Neural cell (in vitro differentiated cells): ENCODE measurements around the gene OTOP3. TPM values are rescaled to one million over a fixed set of nuclear protein-coding genes. Genes with fewer than 3 reads are reported as not detected.

Experiments
- H2AFZ ChIP-seq: fragments of 200-600, 300-800 bp; sonication (generic), shearing (Covaris generic); 2 replicates; pipeline ENCODE4 v1.6.0; 2014; ENCODE audit warnings: low read depth, mild to moderate bottlenecking, antibody characterized with exemption, low read length, moderate library complexity
- H3F3A ChIP-seq: fragments of 200-600 bp; shearing (Covaris generic); 2 replicates; pipeline ENCODE4 v1.6.1; 2016; ENCODE audit warnings: mild to moderate bottlenecking, moderate library complexity, mixed read lengths, antibody characterized with exemption, low read length; ENCODE audit not compliant: insufficient read depth, poor library complexity, severe bottlenecking
- H3K27ac ChIP-seq: fragments of 200-600, 300-800 bp; sonication (generic), shearing (Covaris generic); 2 replicates; pipeline ENCODE4 v1.5.1; 2014; ENCODE audit warnings: mild to moderate bottlenecking, low read length, moderate library complexity
- H3K27me3 ChIP-seq: fragments of 300-800, 200-600 bp; sonication (generic), shearing (Covaris generic); 2 replicates; pipeline ENCODE4 v1.6.0; 2014; ENCODE audit warnings: mild to moderate bottlenecking, low read depth, low read length, moderate library complexity; ENCODE audit not compliant: insufficient read depth
- H3K36me3 ChIP-seq: fragments of 300-800, 200-600 bp; sonication (generic), shearing (Covaris generic); 2 replicates; pipeline ENCODE4 v1.5.1; 2014; ENCODE audit warnings: mild to moderate bottlenecking, antibody characterized with exemption, low read length, moderate library complexity; ENCODE audit not compliant: insufficient read depth
- H3K4me2 ChIP-seq: fragments of 300-800, 200-600 bp; sonication (generic), shearing (Covaris generic); 2 replicates; pipeline ENCODE4 v1.6.0; 2014; ENCODE audit warnings: mild to moderate bottlenecking, low read length
- H3K4me3 ChIP-seq: fragments of 300-800, 200-600 bp; sonication (generic), shearing (Covaris generic); 2 replicates; pipeline ENCODE4 v1.5.1; 2014; ENCODE audit warnings: mild to moderate bottlenecking, low read length, moderate library complexity
- H3K79me2 ChIP-seq: fragments of 200-600 bp; shearing (Covaris generic); replicated peaks from 2 replicates; pipeline ENCODE4 v1.6.0; 2014; ENCODE audit warnings: mild to moderate bottlenecking, low read length, moderate library complexity; ENCODE audit not compliant: insufficient read depth
- H3K9ac ChIP-seq: fragments of 300-800, 200-600 bp; sonication (generic), shearing (Covaris generic); 2 replicates; pipeline ENCODE4 v1.6.1; 2016; ENCODE audit warnings: mild to moderate bottlenecking, low read length, mixed read lengths
- H3K9me2 ChIP-seq: fragments of 200-600 bp; shearing (Covaris generic); 2 replicates; pipeline ENCODE4 v1.6.1; 2016; ENCODE audit warnings: mild to moderate bottlenecking, low read length, mixed read lengths; ENCODE audit not compliant: insufficient read depth
- H3K9me3 ChIP-seq: fragments of 200-600, 300-800 bp; sonication (generic), shearing (Covaris generic); 2 replicates; pipeline ENCODE4 v1.6.1; 2016; ENCODE audit warnings: mild to moderate bottlenecking, mixed run types, low read length, moderate library complexity, mixed read lengths
- H4K20me1 ChIP-seq: fragments of 200-600 bp; shearing (Covaris generic); 2 replicates; pipeline ENCODE4 v1.6.1; 2016; ENCODE audit warnings: mild to moderate bottlenecking, mixed run types; ENCODE audit not compliant: insufficient read depth
- EP300 ChIP-seq: fragments of 450-650 bp; conservative IDR thresholded peaks from 2 replicates; pipeline ENCODE4 v1.6.1; 2014; ENCODE audit warnings: antibody characterized with exemption, mild to moderate bottlenecking, moderate library complexity; ENCODE audit not compliant: poor library complexity, severe bottlenecking
- EZH2 ChIP-seq: fragments of 200-600, 300-800 bp; shearing (Covaris generic), sonication (generic); IDR thresholded peaks from 2 replicates; pipeline ENCODE4 v1.6.1; 2014; ENCODE audit warnings: antibody characterized with exemption, low read length, borderline replicate concordance, mild to moderate bottlenecking; ENCODE audit not compliant: insufficient read depth, poor library complexity, severe bottlenecking
- MXI1 ChIP-seq: fragments of 450-650 bp; conservative IDR thresholded peaks from 2 replicates; pipeline ENCODE4 v1.6.1; 2014; ENCODE audit warnings: antibody characterized with exemption, mild to moderate bottlenecking; ENCODE audit not compliant: poor library complexity, severe bottlenecking
- POLR2AphosphoS5 ChIP-seq: IDR thresholded peaks from 2 replicates; pipeline ENCODE4 v1.6.1; 2012
- RAD21 ChIP-seq: fragments of 450-650 bp; conservative IDR thresholded peaks from 2 replicates; pipeline ENCODE4 v1.6.1; 2014; ENCODE audit warnings: antibody characterized with exemption, mild to moderate bottlenecking, moderate library complexity
- SMC3 ChIP-seq: fragments of 450-650 bp; conservative IDR thresholded peaks from 2 replicates; pipeline ENCODE4 v1.6.1; 2014; ENCODE audit warnings: antibody characterized with exemption, mild to moderate bottlenecking, moderate library complexity; ENCODE audit not compliant: poor library complexity
- TAF1 ChIP-seq: IDR thresholded peaks from 2 replicates; pipeline ENCODE4 v1.6.1; 2012; ENCODE audit warnings: low read depth
- polyA plus RNA-seq: library from polyadenylated mRNA; depleted of rRNA; stranded (reverse); fragments of >200 nt; gene quantifications from 2 replicates; pipeline ENCODE4 v1.2.3, GENCODE V29; 2014
- TF ChIP-seq, protein P1 (sequence below): fragments of 450-650 bp; IDR thresholded peaks from 2 replicates; pipeline ENCODE4 v1.5.1; 2014; ENCODE audit warnings: antibody characterized with exemption, mild to moderate bottlenecking, moderate library complexity; ENCODE audit not compliant: poor library complexity, severe bottlenecking
- TF ChIP-seq, protein P2 (sequence below): IDR thresholded peaks from 2 replicates; pipeline ENCODE4 v1.6.1; 2012; ENCODE audit warnings: borderline replicate concordance

The OTOP3 gene
- polyA plus RNA-seq, 1 donor from 2014 or later, result not detected

DNA sequence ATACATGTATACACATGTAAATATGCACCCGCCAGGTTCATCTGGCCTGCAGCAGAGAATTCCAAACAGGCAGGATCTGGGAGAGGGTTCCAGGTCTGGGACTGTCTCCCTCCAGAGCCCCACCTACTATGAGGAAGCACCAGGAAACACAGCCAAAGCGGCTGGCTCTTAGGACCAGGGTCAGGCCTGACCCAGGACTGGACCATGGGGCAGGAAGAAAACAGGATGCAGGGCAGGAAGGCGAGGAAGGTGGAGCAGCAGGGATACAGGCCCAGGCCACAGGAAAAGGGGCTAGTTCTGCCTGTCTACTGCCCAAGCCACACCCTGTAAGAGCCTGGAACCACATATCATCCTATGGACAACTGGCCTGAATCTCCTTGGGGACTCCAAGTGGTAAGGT, 34.7 kb downstream of the OTOP3 start:
- H3K4me3 ChIP-seq, result peak overlapping the region; percentile 96
- no peaks in the 10 kb centered on the region for H3F3A ChIP-seq
- H2AFZ ChIP-seq, result no peak overlapping the region
- H3K9me3 ChIP-seq, result no peaks in the 10 kb centered on the region
- no peak overlapping the region for H3K27ac ChIP-seq
- H3K36me3 ChIP-seq, result no peaks in the 10 kb centered on the region
- H3K9ac ChIP-seq, result no peak overlapping the region
- peaks cover 5% of the 10 kb centered on the region for H3K79me2 ChIP-seq
- no peaks in the 10 kb centered on the region for H4K20me1 ChIP-seq
- H3K9me2 ChIP-seq, result no peaks in the 10 kb centered on the region
- no peak for TF ChIP-seq MXI1
- no peak for TF ChIP-seq EP300
- TF ChIP-seq EZH2, result no peak
- TF ChIP-seq POLR2AphosphoS5, result no peak
- TF ChIP-seq SMC3, result no peak
- no peak for TF ChIP-seq RAD21
- H3K4me2 ChIP-seq, result no peak overlapping the region
- H3K27me3 ChIP-seq, result peaks cover 8% of the 10 kb centered on the region

DNA sequence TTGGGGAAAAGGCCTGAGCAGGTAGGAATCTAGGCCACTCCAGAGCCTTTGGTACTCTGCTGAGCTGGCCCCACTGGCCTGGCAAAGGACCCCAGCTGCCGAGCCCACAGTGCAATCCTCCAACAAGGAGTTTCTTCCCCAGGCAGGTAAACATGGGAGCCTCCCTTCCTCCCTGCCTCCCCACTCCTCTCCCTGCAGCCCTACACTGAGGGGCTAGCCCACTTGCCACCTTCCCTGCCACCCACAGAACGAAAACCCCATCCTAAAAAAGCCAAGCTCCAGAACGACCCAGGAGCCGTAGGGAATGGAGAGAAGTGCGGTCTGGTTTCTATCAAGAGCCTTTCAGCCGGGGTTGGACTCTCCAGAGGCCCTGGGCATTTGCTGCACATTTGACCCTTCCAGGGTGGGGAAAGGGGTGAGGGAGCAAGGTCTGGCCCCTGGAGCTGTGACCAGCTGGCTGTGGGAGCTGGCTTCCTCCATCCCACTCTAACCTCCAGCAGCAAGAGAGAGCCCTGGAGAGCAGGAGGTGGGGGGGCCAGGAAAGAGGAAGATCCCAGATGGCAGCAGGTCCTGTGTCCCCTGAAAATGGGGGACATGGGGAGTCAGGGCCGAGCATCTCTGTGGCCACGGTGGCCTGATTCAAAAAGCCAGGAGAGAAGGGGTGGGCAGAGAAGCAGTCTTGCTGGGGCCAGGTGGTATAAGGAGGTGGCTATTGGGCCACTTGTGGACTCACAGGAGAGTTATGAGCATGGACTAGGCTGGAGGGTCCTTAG, 35.6 kb downstream of the OTOP3 start:
- Histone ChIP-seq H3K9me2 (no peaks in the 10 kb centered on the region), H3K27ac (no peak overlapping the region), H3K4me2 (peak overlapping the region; percentile 81), H3F3A (no peaks in the 10 kb centered on the region), H3K27me3 (peaks cover 8% of the 10 kb centered on the region), H3K36me3 (no peaks in the 10 kb centered on the region), H3K9me3 (no peaks in the 10 kb centered on the region), H3K4me3 (peak overlapping the region; percentile 96), H2AFZ (no peak overlapping the region), H4K20me1 (no peaks in the 10 kb centered on the region), H3K79me2 (peaks cover 5% of the 10 kb centered on the region), H3K9ac (peak overlapping the region; percentile 83)
- TF ChIP-seq RAD21 (no peak), TAF1 (no peak), EP300 (no peak)
- TF ChIP-seq, protein P1, sequence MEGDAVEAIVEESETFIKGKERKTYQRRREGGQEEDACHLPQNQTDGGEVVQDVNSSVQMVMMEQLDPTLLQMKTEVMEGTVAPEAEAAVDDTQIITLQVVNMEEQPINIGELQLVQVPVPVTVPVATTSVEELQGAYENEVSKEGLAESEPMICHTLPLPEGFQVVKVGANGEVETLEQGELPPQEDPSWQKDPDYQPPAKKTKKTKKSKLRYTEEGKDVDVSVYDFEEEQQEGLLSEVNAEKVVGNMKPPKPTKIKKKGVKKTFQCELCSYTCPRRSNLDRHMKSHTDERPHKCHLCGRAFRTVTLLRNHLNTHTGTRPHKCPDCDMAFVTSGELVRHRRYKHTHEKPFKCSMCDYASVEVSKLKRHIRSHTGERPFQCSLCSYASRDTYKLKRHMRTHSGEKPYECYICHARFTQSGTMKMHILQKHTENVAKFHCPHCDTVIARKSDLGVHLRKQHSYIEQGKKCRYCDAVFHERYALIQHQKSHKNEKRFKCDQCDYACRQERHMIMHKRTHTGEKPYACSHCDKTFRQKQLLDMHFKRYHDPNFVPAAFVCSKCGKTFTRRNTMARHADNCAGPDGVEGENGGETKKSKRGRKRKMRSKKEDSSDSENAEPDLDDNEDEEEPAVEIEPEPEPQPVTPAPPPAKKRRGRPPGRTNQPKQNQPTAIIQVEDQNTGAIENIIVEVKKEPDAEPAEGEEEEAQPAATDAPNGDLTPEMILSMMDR, result no peak
- TF ChIP-seq, protein P2, sequence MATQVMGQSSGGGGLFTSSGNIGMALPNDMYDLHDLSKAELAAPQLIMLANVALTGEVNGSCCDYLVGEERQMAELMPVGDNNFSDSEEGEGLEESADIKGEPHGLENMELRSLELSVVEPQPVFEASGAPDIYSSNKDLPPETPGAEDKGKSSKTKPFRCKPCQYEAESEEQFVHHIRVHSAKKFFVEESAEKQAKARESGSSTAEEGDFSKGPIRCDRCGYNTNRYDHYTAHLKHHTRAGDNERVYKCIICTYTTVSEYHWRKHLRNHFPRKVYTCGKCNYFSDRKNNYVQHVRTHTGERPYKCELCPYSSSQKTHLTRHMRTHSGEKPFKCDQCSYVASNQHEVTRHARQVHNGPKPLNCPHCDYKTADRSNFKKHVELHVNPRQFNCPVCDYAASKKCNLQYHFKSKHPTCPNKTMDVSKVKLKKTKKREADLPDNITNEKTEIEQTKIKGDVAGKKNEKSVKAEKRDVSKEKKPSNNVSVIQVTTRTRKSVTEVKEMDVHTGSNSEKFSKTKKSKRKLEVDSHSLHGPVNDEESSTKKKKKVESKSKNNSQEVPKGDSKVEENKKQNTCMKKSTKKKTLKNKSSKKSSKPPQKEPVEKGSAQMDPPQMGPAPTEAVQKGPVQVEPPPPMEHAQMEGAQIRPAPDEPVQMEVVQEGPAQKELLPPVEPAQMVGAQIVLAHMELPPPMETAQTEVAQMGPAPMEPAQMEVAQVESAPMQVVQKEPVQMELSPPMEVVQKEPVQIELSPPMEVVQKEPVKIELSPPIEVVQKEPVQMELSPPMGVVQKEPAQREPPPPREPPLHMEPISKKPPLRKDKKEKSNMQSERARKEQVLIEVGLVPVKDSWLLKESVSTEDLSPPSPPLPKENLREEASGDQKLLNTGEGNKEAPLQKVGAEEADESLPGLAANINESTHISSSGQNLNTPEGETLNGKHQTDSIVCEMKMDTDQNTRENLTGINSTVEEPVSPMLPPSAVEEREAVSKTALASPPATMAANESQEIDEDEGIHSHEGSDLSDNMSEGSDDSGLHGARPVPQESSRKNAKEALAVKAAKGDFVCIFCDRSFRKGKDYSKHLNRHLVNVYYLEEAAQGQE, result no peak
